NCI-H2107 (cell line): ENCODE measurements around the gene SPACDR.

Experiments used
- DNase-seq: peaks from one replicate; lab custom pipeline; 2025; lab: John Stamatoyannopoulos, UW

SPACDR gene

DNA sequence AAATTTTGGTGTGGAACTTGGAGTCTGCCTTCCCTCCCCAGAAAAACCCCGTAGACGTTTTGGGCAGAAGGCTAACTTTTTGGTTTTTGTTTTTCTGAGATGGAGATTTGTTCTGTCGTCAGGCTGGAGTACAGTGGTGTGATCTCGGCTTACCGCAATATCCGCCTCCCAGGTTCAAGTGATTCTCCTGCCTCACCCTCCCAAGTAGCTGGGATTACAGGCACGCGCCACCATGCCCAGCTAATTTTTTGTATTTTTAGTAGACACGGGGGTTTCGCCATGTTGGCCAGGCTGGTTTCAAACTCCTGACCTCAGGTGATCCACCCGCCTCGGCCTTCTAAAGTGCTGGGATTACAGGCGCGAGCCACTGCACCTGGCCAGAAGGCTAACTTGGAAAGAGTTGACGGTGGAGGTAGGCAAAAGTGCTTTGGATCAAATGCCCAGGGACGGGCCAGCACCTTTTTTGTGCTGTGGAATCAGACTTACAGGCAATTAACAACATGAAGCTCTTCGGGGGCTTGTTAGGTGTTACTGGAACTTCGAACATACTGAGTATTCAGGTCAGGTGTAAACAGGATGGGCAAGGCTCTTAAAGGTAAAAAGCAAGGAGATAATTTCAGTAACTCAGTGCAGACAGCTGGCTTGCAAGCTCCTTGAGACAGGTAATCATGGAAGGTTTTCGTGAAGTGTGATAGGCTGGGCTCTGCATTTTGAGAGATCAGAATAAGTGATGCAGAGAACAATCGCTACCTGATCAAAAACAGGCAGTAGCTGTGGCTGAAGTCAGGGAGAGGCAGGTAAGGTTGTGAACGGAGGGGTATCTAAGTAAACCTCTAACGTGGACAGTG is 29.5 kb downstream of the SPACDR start:
- no peak for DNase-seq

- DNase-seq = no peak
Measured at GRCh38 chr7:100433592-100434296, 30.3 kb downstream of the SPACDR start.

DNA sequence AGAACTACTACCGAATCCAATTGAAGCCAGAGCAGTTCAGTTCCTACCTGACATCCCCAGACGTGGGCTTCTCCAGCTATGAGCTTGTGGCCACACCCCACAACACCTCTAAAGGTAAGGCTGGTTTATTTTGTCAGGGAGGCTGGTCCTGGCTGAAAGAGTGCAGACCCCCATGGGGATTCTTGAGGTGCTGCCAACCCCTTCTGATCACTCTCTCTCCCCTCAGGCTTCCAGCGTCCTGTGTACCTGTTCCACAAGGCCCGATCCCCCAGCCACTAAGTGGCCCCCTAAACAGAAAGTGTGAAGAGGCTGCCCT is 30.8 kb downstream of the SPACDR start:
- DNase-seq = no peak

DNA sequence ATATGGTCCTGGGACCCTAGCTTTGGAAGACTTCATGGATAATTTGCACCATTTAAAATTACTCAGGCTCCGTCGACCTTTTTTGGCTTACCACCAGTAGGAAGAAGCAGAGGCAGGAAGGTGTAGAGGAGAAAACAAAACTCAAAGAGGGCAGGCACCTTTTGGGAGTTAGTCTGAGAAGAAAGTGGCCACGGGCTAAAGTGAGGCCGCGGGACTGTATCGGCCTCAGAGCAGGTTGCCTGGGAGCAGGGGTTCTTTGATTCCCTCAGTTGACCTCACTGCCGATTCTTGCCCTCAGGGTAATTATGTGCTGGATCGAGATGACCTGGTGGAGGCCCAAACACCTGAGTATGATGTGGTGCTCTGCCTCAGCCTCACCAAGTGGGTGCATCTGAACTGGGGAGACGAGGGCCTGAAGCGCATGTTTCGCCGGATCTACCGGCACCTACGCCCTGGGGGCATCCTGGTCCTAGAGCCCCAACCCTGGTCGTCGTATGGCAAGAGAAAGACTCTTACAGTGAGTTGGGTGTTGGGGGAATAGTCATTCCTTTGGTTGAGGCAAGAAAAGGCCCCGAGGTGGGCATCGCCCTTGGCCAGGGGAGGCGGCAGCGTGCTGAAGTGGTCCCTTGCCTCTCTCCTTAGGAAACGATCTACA is 31.3 kb downstream of the SPACDR start:
- no peak for DNase-seq

- no peak for DNase-seq
Measured at GRCh38 chr7:100432053-100432452, 32.0 kb downstream of the SPACDR start.

DNA sequence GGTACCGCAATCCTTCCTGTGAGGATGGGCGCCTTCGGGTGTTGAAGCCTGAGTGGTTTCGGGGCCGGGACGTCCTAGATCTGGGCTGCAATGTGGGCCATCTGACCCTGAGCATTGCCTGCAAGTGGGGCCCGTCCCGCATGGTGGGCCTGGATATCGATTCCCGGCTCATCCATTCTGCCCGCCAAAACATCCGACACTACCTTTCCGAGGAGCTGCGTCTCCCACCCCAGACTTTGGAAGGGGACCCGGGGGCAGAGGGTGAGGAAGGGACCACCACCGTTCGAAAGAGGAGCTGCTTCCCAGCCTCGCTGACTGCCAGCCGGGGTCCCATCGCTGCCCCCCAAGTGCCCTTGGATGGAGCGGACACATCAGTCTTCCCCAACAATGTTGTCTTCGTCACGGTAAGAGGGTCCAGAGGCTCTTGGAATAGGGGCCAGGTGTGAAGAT is 32.7 kb downstream of the SPACDR start:
- no peak for DNase-seq

- DNase-seq = no peak
Measured at GRCh38 chr7:100430493-100431285, 33.4 kb downstream of the SPACDR start.

GRCh38 chr7:100429637-100430492 is 34.2 kb downstream of the SPACDR start, which contains the start of gene MEPCE:
Gene MEPCE, plus strand, starts transcription at chr7:100429831. Its CDS starts 188 bp downstream, at chr7:100430019.
- DNase-seq = peak; percentile 99

GRCh38 chr7:100428967-100429636 is 35.0 kb downstream of the SPACDR start:
- peak; percentile 100 for DNase-seq

DNA sequence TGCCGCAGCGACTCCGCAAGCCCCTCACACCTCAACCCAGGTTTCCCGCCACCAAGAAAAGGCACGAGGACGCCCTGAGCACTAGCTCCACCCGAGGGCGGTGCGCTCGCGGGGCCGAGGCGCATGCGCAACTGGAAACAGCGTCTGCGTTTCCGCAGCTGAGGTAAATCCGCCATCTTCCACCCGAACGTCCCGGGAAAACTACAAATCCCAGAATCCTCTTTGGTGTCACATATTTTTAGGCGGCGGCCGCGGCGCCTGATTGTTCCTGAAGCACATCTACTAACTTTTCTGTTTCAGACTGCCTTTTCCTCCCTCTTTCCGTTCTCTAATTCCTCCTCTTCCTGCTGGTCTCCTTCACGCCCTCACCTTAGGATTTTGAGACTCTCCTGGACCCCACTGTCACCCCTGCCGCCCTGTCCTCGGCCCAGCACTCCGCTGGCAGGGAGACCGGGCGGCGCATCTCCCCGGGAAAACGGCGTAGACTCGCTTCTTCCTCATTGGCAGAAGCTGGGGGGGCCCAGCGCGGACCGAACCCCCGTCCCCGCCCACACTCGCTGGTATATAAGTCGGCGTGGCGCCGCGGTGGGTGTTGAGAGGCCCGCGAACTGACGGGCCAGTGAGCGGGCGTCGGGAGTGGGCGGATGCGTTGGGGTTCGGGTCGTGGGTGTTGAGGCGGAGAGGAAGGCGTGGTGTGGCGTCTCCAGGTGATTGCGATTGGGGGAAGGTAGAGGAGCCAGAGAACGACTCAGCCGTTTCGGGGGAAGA is 35.7 kb downstream of the SPACDR start, which contains the start of gene ZCWPW1:
ZCWPW1 (minus strand) TSS at position 505 of the 768 bp plus-strand sequence. CDS start 8,054 bp downstream, outside the sequence.
- DNase-seq = peak; percentile 96

DNA sequence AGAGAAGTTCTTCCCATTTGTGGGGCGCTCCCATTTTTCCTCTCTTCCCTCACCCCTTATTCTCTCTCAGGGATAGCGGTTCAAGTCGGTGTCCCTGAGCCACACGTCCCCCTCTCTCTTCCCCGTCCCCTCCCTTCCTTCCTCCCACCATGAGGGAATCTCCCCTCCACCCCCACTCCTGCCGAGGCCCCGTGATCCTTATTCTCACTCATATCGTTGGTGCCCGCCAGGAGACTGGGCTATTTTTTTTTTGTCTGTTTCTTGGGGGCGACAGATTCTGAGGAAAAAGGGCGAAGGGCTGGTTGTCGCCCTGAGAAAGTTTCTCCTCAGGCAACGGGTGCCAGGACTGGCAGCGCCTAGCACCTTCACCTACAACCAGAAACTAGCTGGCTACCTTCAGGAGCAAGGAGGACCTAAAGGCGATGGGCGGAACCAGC is 36.3 kb downstream of the SPACDR start:
- DNase-seq = no peak

GRCh38 chr7:100426516-100426915 is 37.5 kb downstream of the SPACDR start:
- no peak for DNase-seq

- DNase-seq = no peak
Measured at GRCh38 chr7:100425347-100425746, 38.7 kb downstream of the SPACDR start.

DNA sequence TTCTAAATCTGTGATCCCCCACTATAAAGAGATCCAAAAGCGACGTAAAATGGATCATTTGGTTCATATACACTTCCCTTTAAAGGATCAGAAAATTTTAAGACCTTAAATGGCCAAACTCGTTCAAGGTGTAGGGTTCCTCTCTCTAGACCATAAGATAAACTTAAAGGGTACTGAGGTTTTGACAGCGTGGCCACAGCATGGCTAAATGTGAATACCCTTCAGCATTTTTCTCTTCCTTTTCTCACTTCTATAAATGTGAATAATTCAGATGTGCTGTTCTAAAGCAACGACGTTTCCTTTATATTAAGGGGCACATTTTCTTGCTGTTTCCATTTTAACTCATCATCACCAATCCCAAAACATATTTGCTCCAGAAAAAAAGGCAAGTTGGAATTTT is 40.7 kb downstream of the SPACDR start:
- DNase-seq = no peak

GRCh38 chr7:100419660-100420226 is 44.3 kb downstream of the SPACDR start:
- DNase-seq = no peak

DNA sequence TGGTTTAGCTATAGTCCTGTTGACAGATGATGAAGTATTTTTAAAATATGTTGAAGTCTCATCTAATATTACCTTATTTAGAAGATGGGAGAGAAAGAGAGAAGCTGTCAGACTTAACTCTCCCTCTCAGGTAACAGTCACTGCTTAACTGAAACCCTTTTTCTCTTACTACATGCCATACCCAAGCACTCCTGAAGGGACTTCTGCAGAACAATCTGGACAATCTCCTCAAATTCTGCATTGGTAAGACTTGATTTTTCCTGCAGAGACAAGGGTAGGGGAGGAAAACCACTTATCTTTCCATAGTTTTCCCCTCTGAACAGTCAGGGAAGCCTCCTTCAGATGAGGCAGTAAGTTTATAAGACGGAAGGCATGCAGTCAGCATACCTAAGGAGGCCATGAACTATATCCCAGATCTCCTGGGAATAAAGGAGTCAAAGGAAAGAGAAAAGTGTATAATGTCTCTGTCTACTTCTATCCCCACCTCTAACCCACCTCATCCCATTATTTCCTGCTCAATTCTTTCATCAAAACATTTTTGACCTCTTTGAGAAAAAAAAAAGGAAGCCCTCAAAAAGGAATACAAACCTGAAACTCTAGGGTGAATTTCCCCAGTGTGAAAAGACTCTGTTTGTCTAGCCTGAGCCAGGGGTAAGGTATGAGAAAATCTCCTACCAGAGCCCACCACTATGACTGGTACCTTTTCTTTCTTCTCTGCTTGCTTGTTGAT is 45.0 kb downstream of the SPACDR start:
- DNase-seq = no peak

DNA sequence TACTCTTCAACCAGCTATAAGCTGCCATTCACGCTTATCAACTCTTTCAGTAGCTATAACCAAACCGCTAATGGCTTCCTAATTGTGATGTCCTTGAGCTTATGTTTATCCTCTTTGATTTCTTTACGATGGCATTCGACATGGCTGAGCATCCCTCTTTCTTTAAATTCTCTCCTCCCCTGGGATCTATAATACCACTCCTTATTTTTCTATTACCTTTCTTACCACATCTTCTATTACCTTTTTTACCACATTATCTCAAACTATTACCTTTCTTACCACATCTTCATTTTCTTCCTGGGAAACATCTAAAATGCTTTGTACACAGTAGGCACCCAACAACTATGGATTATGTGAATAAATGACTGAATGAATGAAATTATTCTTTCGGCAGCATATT is 48.6 kb downstream of the SPACDR start:
- no peak for DNase-seq

DNA sequence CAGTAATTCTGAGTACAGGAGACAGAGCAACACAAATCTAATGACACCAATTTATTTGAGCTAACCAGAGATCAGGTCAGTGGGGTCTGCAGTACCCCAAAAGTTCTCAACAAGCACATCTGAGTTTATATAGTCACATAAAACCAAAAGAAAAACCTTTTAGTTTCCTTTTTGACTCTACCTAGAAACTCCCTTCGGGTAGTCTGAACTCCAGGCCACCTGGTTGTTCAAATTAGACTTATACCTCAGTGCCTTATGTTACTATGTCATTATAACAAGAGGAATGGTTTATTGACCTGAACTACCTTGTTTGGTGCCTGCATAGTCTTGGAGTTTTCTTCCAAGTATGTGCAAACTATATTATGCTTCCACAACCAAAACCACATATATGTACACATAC is 50.2 kb downstream of the SPACDR start:
- DNase-seq = no peak
